SH-SY5Y (cell line): ENCODE measurements around the gene TMEM44.

Source experiments
- GATA2 ChIP-seq: IDR thresholded peaks from 2 replicates; pipeline ENCODE4 v1.6.1; 2011; ENCODE audit warnings: mild to moderate bottlenecking, low read depth, low read length
- GATA3 ChIP-seq: IDR thresholded peaks from 2 replicates; pipeline ENCODE4 v1.6.1; 2011; ENCODE audit warnings: low read depth, mild to moderate bottlenecking, low read length, moderate library complexity

GRCh38 chr3:194548346-194549321, 84.6 kb downstream of the TMEM44 start:
- TF ChIP-seq GATA3 = no peak
- no peak for TF ChIP-seq GATA2
